ENCODE data around the gene HSD17B7. TPM values are rescaled to one million over a fixed set of nuclear protein-coding genes. Genes with fewer than 3 reads are reported as not detected.
"Not testable (repeated sequence)": the region's sequence is repeated elsewhere in the genome, so short reads cannot be mapped to it uniquely, and the experiment has no call there.

The HSD17B7 gene
- 17.2 TPM for total RNA-seq (ENCODE audit: unreplicated experiment)
- long read RNA-seq, transcript HSD17B7-201 (9 exons, 1,190 nt), result major isoform, 11 of 12 reads
- long read RNA-seq, partial matches to known transcripts, result 0 of 12 reads
- long read RNA-seq, other reads (novel, unspliced or antisense), result 1 of 12 reads

DNA sequence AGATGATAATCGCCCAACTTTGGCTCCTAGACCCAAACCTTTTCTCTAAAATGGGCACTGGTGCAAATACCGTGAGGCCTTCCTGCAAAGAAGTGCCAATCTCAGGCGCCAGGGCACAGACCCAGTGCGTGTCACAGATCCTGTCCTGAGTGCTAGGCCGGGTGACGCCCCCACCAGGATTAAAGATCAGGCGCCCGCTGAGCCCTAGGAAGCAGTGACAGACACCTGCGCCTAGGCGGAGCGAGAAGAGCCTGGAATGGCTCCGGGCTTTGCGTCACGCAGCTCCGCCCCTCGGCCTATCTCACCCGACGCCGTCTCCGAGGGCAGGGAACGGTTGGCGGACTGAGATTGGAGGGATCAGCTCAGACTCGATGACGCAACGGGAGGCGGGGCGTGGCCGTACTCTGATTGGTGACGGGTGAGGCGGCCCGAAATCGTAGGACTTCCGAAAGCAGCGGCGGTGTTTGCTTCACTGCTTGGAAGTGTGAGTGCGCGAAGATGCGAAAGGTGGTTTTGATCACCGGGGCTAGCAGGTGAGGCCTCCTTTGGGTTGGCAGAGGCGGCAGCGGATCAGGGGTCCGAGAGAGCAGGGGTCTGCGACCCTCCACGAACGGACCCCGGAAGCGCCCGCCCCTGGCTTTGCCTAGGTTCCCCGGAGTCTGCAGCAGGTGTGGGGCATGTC, at the start of gene HSD17B7:
HSD17B7 (plus strand) TSS at position 400 of the 682 bp plus-strand sequence; CDS start at position 499, 99 bp downstream.
- not testable (repeated sequence) for H3K4me1 Mint-ChIP-seq (ENCODE audit: unreplicated experiment); H3K36me3 Mint-ChIP-seq (ENCODE audit: low read depth, unreplicated experiment); H3K27me3 Mint-ChIP-seq (ENCODE audit: unreplicated experiment); H3K27ac Mint-ChIP-seq (ENCODE audit: unreplicated experiment); H3K9me3 Mint-ChIP-seq (ENCODE audit: unreplicated experiment)
- H3K4me3 Mint-ChIP-seq (ENCODE audit: unreplicated experiment), result peak within 1 kb of the TSS; percentile 91
- DNase-seq (ENCODE audit: low spot score), result peak; percentile 66

GRCh38 chr1:162740755-162741154, 49.7 kb upstream of the HSD17B7 start:
- TF ChIP-seq, protein P1, sequence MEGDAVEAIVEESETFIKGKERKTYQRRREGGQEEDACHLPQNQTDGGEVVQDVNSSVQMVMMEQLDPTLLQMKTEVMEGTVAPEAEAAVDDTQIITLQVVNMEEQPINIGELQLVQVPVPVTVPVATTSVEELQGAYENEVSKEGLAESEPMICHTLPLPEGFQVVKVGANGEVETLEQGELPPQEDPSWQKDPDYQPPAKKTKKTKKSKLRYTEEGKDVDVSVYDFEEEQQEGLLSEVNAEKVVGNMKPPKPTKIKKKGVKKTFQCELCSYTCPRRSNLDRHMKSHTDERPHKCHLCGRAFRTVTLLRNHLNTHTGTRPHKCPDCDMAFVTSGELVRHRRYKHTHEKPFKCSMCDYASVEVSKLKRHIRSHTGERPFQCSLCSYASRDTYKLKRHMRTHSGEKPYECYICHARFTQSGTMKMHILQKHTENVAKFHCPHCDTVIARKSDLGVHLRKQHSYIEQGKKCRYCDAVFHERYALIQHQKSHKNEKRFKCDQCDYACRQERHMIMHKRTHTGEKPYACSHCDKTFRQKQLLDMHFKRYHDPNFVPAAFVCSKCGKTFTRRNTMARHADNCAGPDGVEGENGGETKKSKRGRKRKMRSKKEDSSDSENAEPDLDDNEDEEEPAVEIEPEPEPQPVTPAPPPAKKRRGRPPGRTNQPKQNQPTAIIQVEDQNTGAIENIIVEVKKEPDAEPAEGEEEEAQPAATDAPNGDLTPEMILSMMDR (IDR thresholded peaks at IDR 0.05; ENCODE audit: unreplicated experiment), result no peak
- H3K27me3 Mint-ChIP-seq (ENCODE audit: unreplicated experiment), result no peaks in the 10 kb centered on the region
- H3K9me3 Mint-ChIP-seq (ENCODE audit: unreplicated experiment), result no peaks in the 10 kb centered on the region
- DNase-seq (ENCODE audit: low spot score), result no peak
- H3K36me3 Mint-ChIP-seq (ENCODE audit: low read depth, unreplicated experiment), result no peaks in the 10 kb centered on the region
- no peaks in the 10 kb centered on the region for H3K4me1 Mint-ChIP-seq (ENCODE audit: unreplicated experiment)
- H3K4me3 Mint-ChIP-seq (ENCODE audit: unreplicated experiment), result no peak overlapping the region
- no peak overlapping the region for H3K27ac Mint-ChIP-seq (ENCODE audit: unreplicated experiment)

DNA sequence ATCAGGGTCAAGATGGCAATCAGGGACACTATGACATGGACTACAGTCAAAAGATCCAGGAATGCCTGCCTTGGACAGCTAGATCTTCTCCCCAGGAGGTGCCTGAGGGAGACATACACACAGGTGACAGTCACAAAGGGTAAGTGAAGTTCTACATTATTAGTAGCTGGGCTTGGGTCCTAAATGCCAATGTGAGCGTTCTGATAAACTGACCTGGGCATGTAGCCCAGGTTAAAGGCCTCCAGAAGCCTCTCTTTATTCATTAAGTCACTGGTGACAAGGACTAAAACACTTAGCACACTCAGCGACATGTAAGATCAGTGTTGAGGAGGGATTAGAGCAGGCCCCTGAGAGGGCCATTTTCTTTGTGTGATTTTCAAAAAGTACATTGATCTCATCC, 48.9 kb upstream of the HSD17B7 start:
- Mint-ChIP-seq H3K4me3 (ENCODE audit: unreplicated experiment) (no peak overlapping the region), H3K27ac (ENCODE audit: unreplicated experiment) (no peak overlapping the region), H3K27me3 (ENCODE audit: unreplicated experiment) (no peaks in the 10 kb centered on the region), H3K9me3 (ENCODE audit: unreplicated experiment) (no peaks in the 10 kb centered on the region), H3K36me3 (ENCODE audit: low read depth, unreplicated experiment) (no peaks in the 10 kb centered on the region), H3K4me1 (ENCODE audit: unreplicated experiment) (no peaks in the 10 kb centered on the region)
- DNase-seq (ENCODE audit: low spot score), result no peak
- TF ChIP-seq, protein P1 (IDR thresholded peaks at IDR 0.05; ENCODE audit: unreplicated experiment), result no peak

- H3K4me3 Mint-ChIP-seq (ENCODE audit: unreplicated experiment); H3K9me3 Mint-ChIP-seq (ENCODE audit: unreplicated experiment); DNase-seq (ENCODE audit: low spot score); H3K27ac Mint-ChIP-seq (ENCODE audit: unreplicated experiment); H3K27me3 Mint-ChIP-seq (ENCODE audit: unreplicated experiment); H3K36me3 Mint-ChIP-seq (ENCODE audit: low read depth, unreplicated experiment); H3K4me1 Mint-ChIP-seq (ENCODE audit: unreplicated experiment): not testable (repeated sequence)
These were observed 44.1 kb upstream of the HSD17B7 start for GRCh38 chr1:162746264-162746942.

DNA sequence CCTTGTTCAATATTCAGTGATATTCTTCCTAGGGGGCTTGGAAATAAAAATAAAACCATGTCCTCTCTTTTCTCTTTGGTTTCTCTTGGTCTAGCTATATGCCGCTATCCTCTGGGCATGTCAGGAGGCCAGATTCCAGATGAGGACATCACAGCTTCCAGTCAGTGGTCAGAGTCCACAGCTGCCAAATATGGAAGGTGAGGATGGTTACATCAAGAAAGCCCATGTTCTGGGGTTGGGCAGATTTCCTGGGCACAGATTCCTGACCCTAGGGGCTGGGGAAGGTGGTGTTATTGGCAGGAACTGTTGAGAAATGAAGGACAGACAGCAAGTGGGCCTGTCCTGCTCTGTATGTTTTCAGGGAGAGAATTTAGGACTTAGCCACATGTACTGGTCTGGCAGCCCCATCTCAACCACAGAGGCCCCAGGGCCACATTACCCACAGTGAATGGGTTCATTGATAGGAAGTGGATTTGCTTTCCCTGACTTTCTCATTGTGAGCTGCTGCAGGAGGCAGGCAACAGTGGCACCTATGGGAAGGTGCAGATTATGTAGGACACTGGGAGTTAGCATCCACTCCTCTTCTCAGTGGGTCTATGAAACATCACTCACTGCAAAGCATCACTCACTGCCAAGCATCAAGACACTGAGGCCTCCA, 37.4 kb upstream of the HSD17B7 start:
- Mint-ChIP-seq H3K9me3 (ENCODE audit: unreplicated experiment) (no peaks in the 10 kb centered on the region), H3K36me3 (ENCODE audit: low read depth, unreplicated experiment) (peaks cover 4% of the 10 kb centered on the region), H3K4me3 (ENCODE audit: unreplicated experiment) (no peak overlapping the region), H3K27me3 (ENCODE audit: unreplicated experiment) (peaks cover 7% of the 10 kb centered on the region), H3K27ac (ENCODE audit: unreplicated experiment) (no peak overlapping the region), H3K4me1 (ENCODE audit: unreplicated experiment) (peaks cover 9% of the 10 kb centered on the region)
- DNase-seq (ENCODE audit: low spot score), result no peak
- TF ChIP-seq, protein P1 (IDR thresholded peaks at IDR 0.05; ENCODE audit: unreplicated experiment), result no peak
